Transverse colon (tissue), 4 donors: ENCODE measurements around the gene POU2F2. TPM values are rescaled to one million over a fixed set of nuclear protein-coding genes. Genes with fewer than 3 reads are reported as not detected.

ENCODE experiments used
- DNase-seq: peaks from one replicate; pipeline ENCODE4 v3.0.0-alpha.2; 2019
- H3K27ac ChIP-seq, 4 donors: fragments of 200-600 bp; sonication (generic); 2 replicates each; pipeline ENCODE4 v1.5.1; 2016 to 2018; ENCODE audit warnings: inconsistent platforms in 4 of 4
- H3K27me3 ChIP-seq: fragments of 200-600 bp; sonication (generic); 2 replicates; pipeline ENCODE4 v1.5.1; 2017; ENCODE audit warnings: inconsistent platforms
- H3K36me3 ChIP-seq, 4 donors: fragments of 200-600 bp; sonication (generic); 2 replicates each; pipeline ENCODE4 v1.5.1; 2017 to 2019; ENCODE audit warnings: inconsistent platforms in 4 of 4
- H3K4me1 ChIP-seq, 4 donors: fragments of 200-600 bp; sonication (generic); 2 replicates each; pipeline ENCODE4 v1.5.1; 2017 to 2020; ENCODE audit warnings: inconsistent platforms in 4 of 4
- H3K4me3 ChIP-seq, 4 donors: fragments of 200-600 bp; sonication (generic); 1 replicate in 1 of 4; 2 replicates in 3 of 4; pipeline versions ENCODE4 v1.5.1 to v1.6.1; 2017 to 2019; ENCODE audit warnings: inconsistent platforms in 4 of 4
- H3K9me3 ChIP-seq, 2 donors: fragments of 200-600 bp; sonication (generic); 2 replicates each; pipeline ENCODE4 v1.5.1; 2017 to 2019; ENCODE audit warnings: inconsistent platforms in 2 of 2
- CTCF ChIP-seq, 5 experiments: fragments of 200-600 bp in 3 of 5; fragments of 450-650 bp in 2 of 5; sonication (generic) in 3 of 5; IDR thresholded peaks; 1 replicate in 2 of 5; 2 replicates in 3 of 5; pipeline ENCODE4 v1.5.1; 2016 to 2017; ENCODE audit warnings: antibody characterized with exemption in 5 of 5, inconsistent platforms in 3 of 5, mild to moderate bottlenecking in 2 of 5, moderate library complexity in 1 of 5
- EP300 ChIP-seq: sonication (generic); formaldehyde crosslinking; IDR thresholded peaks from one replicate; pipeline ENCODE4 v1.6.1; 2017; ENCODE audit warnings: antibody characterized with exemption, low read depth
- POLR2A ChIP-seq: fragments of 450-650 bp; IDR thresholded peaks from one replicate; pipeline ENCODE4 v1.6.1; 2016; ENCODE audit warnings: antibody characterized with exemption, mild to moderate bottlenecking, moderate library complexity
- POLR2AphosphoS5 ChIP-seq, 3 donors: sonication (generic); formaldehyde crosslinking; IDR thresholded peaks; one replicate each; pipeline ENCODE4 v1.6.1; 2016; ENCODE audit warnings: antibody characterized with exemption in 3 of 3
- WGBS, 2 donors: methylation state at CpG; one replicate each; pipeline ENCODE4 v1.1.5; 2018; ENCODE audit warnings: low coverage in 1 of 2; 5-methylcytosine and 5-hydroxymethylcytosine counted together
- in situ Hi-C, 4 donors: fragments of 200-750 bp; cut with MboI; loops; one replicate each; pipeline versions ENCODE4 v1.15.0 to v1.15.1; 2017; ENCODE audit warnings: low sequenced_read_pairs in 3 of 4, low pct_ligation_motif_present in 1 of 4, low pct_unique_long_range_greater_than_20kb in 1 of 4
- intact Hi-C: fragments of 100-400 bp; cut with DNase I; formaldehyde crosslinking; loops from one replicate; pipeline ENCODE4 v1.15.1; 2023; ENCODE audit warnings: low total_unique reads
- total RNA-seq, 4 donors: library from RNA; depleted of rRNA; stranded (reverse); fragments of >200 nt; gene quantifications; one replicate each; pipeline ENCODE4 v1.1.0, GENCODE V29; 2016

The POU2F2 gene
- total RNA-seq, 4 donors from 2014 or later: 0.96 to 7.1 (median 3.4) TPM

GRCh38 chr19:42148266-42148665 lies 16.0 kb upstream of the POU2F2 start:
- intact Hi-C loops: no loop called here

GRCh38 chr19:42143341-42144234 lies 11.3 kb upstream of the POU2F2 start:
- WGBS, 2 donors: 54 to 69% methylated on average over 6 to 14 of the region's 14 CpGs
- Histone ChIP-seq H3K4me1 (no peaks in the 10 kb centered on the region), H3K4me3 (no peak overlapping the region), H3K27me3 (peaks cover 26% of the 10 kb centered on the region), H3K9me3 (no peaks in the 10 kb centered on the region), H3K27ac (no peak overlapping the region), H3K36me3 (no peaks in the 10 kb centered on the region)
- intact Hi-C loops (no loop called here), in situ Hi-C loops (no loop called here)
- no peak for DNase-seq
- TF ChIP-seq CTCF (IDR thresholded peaks at IDR 0.05) (no peak), POLR2AphosphoS5 (IDR thresholded peaks at IDR 0.05) (no peak), POLR2A (no peak), EP300 (no peak)

More at GRCh38 chr19:42148266-42148665, 16.0 kb upstream of the POU2F2 start:
- H3K4me1 ChIP-seq: no peaks in the 10 kb centered on the region
- 57 to 72% methylated on average over 4 to 5 of the region's 5 CpGs for WGBS, 2 donors
- H3K27ac ChIP-seq: no peak overlapping the region
- TF ChIP-seq EP300 (no peak), POLR2A (no peak), POLR2AphosphoS5 (IDR thresholded peaks at IDR 0.05) (no peak), CTCF (IDR thresholded peaks at IDR 0.05) (no peak)
- no peaks in the 10 kb centered on the region for H3K9me3 ChIP-seq
- DNase-seq: no peak
- H3K4me3 ChIP-seq: no peak overlapping the region
- H3K27me3 ChIP-seq: peaks cover 54% of the 10 kb centered on the region
- in situ Hi-C loops: no loop called here
- no peaks in the 10 kb centered on the region for H3K36me3 ChIP-seq

GRCh38 chr19:42140125-42140754 lies 8.0 kb upstream of the POU2F2 start:
- no peaks in the 10 kb centered on the region for H3K9me3 ChIP-seq
- 29 to 80% methylated on average over 1 to 8 of the region's 8 CpGs for WGBS, 2 donors
- H3K4me3 ChIP-seq: no peak overlapping the region
- in situ Hi-C loops (no loop called here), intact Hi-C loops (no loop called here)
- no peaks in the 10 kb centered on the region for H3K4me1 ChIP-seq
- no peaks in the 10 kb centered on the region for H3K36me3 ChIP-seq
- peaks cover 18% of the 10 kb centered on the region for H3K27me3 ChIP-seq
- H3K27ac ChIP-seq: no peak overlapping the region
- peak; percentile 48 for DNase-seq
- TF ChIP-seq POLR2AphosphoS5 (IDR thresholded peaks at IDR 0.05) (no peak), CTCF (IDR thresholded peaks at IDR 0.05) (no peak), EP300 (no peak), POLR2A (no peak)

- no peak for DNase-seq
- WGBS, 2 donors: 85 to 93% methylated on average over 6 to 26 of the region's 26 CpGs
- no peak overlapping the region for H3K4me3 ChIP-seq
- peaks cover 0 to 18% (median 14%) of the 10 kb centered on the region in 4 donors for H3K4me1 ChIP-seq
- peaks cover 21% of the 10 kb centered on the region for H3K27me3 ChIP-seq
- no peaks in the 10 kb centered on the region for H3K9me3 ChIP-seq
- intact Hi-C loops (loop anchor here (10.0 kb wide), 1 partner anchor 190 kb away; the partner anchor contains the start of gene MEGF8), in situ Hi-C loops (loop anchor here in 2 of 4 donors (10.0 kb wide), 3 partner anchors 50 to 190 kb away; partner anchors contain the start of gene MEGF8 (in 1 of the 2))
- no peaks in the 10 kb centered on the region for H3K36me3 ChIP-seq
- TF ChIP-seq CTCF (IDR thresholded peaks at IDR 0.05) (no peak), POLR2AphosphoS5 (IDR thresholded peaks at IDR 0.05) (no peak), EP300 (no peak), POLR2A (no peak)
- no peak overlapping the region for H3K27ac ChIP-seq
Measured at GRCh38 chr19:42134535-42135070, 2.4 kb upstream of the POU2F2 start.
